ENCODE measurements around the gene NUMB. TPM values are rescaled to one million over a fixed set of nuclear protein-coding genes. Genes with fewer than 3 reads are reported as not detected.
A peak's percentile ranks its signal among the peaks of the same experiment; 100 is the strongest.

Gene NUMB
- total and polyA plus RNA-seq, 2 of the 13 experiments (the other 11 are each of a cell fraction or from before 2014, with no cell fraction given) = 20.3 to 71.1 TPM

- H2AFZ ChIP-seq (ENCODE audit: low read length) = no peak overlapping the region
- H3K4me3 ChIP-seq (replicated peaks in 1 of 3; ENCODE audit: insufficient read depth in 1 of 3, low read depth in 2 of 3, low read length in 3 of 3) = peak overlapping the region; percentile 54 to 75 (median 59)
- no peaks in the 10 kb centered on the region; a peak in 1 of 5 replicates for H3K36me3 ChIP-seq (replicated peaks in 1 of 2; ENCODE audit: control insufficient read depth in 1 of 2, insufficient read depth in 2 of 2, low read length in 2 of 2)
- in situ Hi-C loops (cut with HindIII; ENCODE audit: extremely low pct_ligation_motif_present, low pct_unique_long_range_greater_than_20kb) (loop anchor here (10.0 to 25.0 kb wide), 2 partner anchors 299 to 426 kb away; partner anchors contain the start of gene ZFYVE1), intact Hi-C loops (cut with micrococcal nuclease; ENCODE audit: unreplicated experiment) (no loop called here)
- H3K27ac ChIP-seq (ENCODE audit: extremely low read length, insufficient read depth, low read length) = peak overlapping the region; percentile 94
- CTCF ChIA-PET (ENCODE audit: low intra/inter-chr PET ratio, low total read pairs) = no interaction called here
- 26% methylated on average over 5 of the region's 5 CpGs for WGBS (ENCODE audit: low lambda C conversion rate)
- no peaks in the 10 kb centered on the region for H4K20me1 ChIP-seq (ENCODE audit: insufficient read depth, low read length)
- FAIRE-seq (peak; percentile 83), DNase-seq (ENCODE audit: low spot score) (peak; percentile 56), ATAC-seq (no peak)
- POLR2A ChIA-PET = interaction anchor here (1.0 to 3.6 kb wide), 16 partner anchors 8 to 437 kb away, joined by 3 to 39 read pairs (median 6); partner anchors contain the start of genes PSEN1, RBM25, RIOX1 and ZFYVE1
- peaks cover 15% of the 10 kb centered on the region for H3K79me2 ChIP-seq (ENCODE audit: insufficient read depth, low read length)
- BruUV-seq (replicated peaks) = no TSS peak
- peaks cover 72% of the 10 kb centered on the region for H3K4me1 ChIP-seq (ENCODE audit: insufficient read depth, low read length)
- H3K4me2 ChIP-seq (ENCODE audit: low read depth, low read length) = peak overlapping the region; percentile 87
- no peaks in the 10 kb centered on the region for H3K27me3 ChIP-seq (ENCODE audit: control insufficient read depth in 1 of 2, insufficient read depth in 2 of 2, low read length in 2 of 2)
- no peaks in the 10 kb centered on the region for H3K9me3 ChIP-seq (ENCODE audit: low read length)
- H3K9ac ChIP-seq (ENCODE audit: insufficient read depth, low read depth, low read length) = peak overlapping the region; percentile 81
- TF ChIP-seq TCF12 (IDR thresholded peaks at IDR 0.05) (no peak), TCF12 (CRISPR knock-in tag; IDR thresholded peaks at IDR 0.05) (no peak), THAP11 (CRISPR knock-in tag; IDR thresholded peaks at IDR 0.05) (0 out of 2 replicates have a peak, but pooled peaks have one; percentile 15), ARNTL (CRISPR knock-in tag; IDR thresholded peaks at IDR 0.05) (no peak), REXO4 (CRISPR knock-in tag; IDR thresholded peaks at IDR 0.05; ENCODE audit: borderline replicate concordance) (no peak), CENPBD1 (CRISPR knock-in tag; IDR thresholded peaks at IDR 0.05; ENCODE audit: borderline replicate concordance, low read depth) (no peak), ZNF761 (CRISPR knock-in tag; conservative IDR thresholded peaks at IDR 0.05) (no peak), MIER3 (CRISPR knock-in tag; IDR thresholded peaks at IDR 0.05; ENCODE audit: borderline replicate concordance) (0 out of 2 replicates have a peak, but pooled peaks have one; percentile 45), ZNF703 (CRISPR knock-in tag; IDR thresholded peaks at IDR 0.05; ENCODE audit: borderline replicate concordance) (no peak), ZFX (CRISPR knock-in tag; IDR thresholded peaks at IDR 0.05; ENCODE audit: low read depth) (peak; percentile 27; the same call in 1 of the 2 replicates), ZNF503 (CRISPR knock-in tag; IDR thresholded peaks at IDR 0.05) (no peak), AHDC1 (CRISPR knock-in tag; IDR thresholded peaks at IDR 0.05; ENCODE audit: borderline replicate concordance) (no peak), NFE2L1 (CRISPR knock-in tag; IDR thresholded peaks at IDR 0.05; ENCODE audit: borderline replicate concordance) (no peak)
- TF ChIP-seq, protein P1, sequence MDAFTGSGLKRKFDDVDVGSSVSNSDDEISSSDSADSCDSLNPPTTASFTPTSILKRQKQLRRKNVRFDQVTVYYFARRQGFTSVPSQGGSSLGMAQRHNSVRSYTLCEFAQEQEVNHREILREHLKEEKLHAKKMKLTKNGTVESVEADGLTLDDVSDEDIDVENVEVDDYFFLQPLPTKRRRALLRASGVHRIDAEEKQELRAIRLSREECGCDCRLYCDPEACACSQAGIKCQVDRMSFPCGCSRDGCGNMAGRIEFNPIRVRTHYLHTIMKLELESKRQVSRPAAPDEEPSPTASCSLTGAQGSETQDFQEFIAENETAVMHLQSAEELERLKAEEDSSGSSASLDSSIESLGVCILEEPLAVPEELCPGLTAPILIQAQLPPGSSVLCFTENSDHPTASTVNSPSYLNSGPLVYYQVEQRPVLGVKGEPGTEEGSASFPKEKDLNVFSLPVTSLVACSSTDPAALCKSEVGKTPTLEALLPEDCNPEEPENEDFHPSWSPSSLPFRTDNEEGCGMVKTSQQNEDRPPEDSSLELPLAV (CRISPR knock-in tag; conservative IDR thresholded peaks at IDR 0.05; ENCODE audit: low read depth) = no peak
These were observed 5.1 kb upstream of the NUMB start for GRCh38 chr14:73463411-73463810.
